Endothelial cell of umbilical vein (primary cell): ENCODE results near the gene BIRC2. TPM values are rescaled to one million over a fixed set of nuclear protein-coding genes. Genes with fewer than 3 reads are reported as not detected.

Experiments used
- BruUV-seq: library from RNA; stranded (reverse); fragments of 400-500 nt; replicated peaks from 2 replicates; lab custom pipeline; 2021; lab: Mats Ljungman, UMichigan
- CTCF ChIA-PET: fragments of 300-600, 350-600 bp; sonication (Branson Sonifier 250); formaldehyde crosslinking; loops from one replicate; lab custom pipeline; 2021; ENCODE audit warnings: antibody characterized with exemption, inconsistent platforms; lab: Charles Lee
- POLR2A ChIA-PET: fragments of 300-600, 350-600 bp; sonication (Branson Sonifier 250); formaldehyde crosslinking; loops from one replicate; lab custom pipeline; 2021; ENCODE audit warnings: antibody characterized with exemption, inconsistent platforms; lab: Charles Lee
- DNase-seq: peaks from one replicate; pipeline ENCODE4 v3.0.0-alpha.2; 2011; ENCODE audit warnings: low read depth, low spot score
- FAIRE-seq: peaks from 2 replicates; lab custom pipeline; 2011; peaks lifted over from hg19 to GRCh38; lab: Jason Lieb, UNC
- H2AFZ ChIP-seq: 2 replicates; pipeline ENCODE4 v1.6.0; 2012; ENCODE audit warnings: low read depth, low read length, control low read depth, inconsistent platforms
- H3K27ac ChIP-seq: 2 replicates; pipeline ENCODE4 v1.5.1; 2011; ENCODE audit warnings: low read depth, mild to moderate bottlenecking, control low read depth, low read length, moderate library complexity; ENCODE audit not compliant: insufficient read depth
- H3K27me3 ChIP-seq, 2 experiments: 2 replicates each; pipeline versions ENCODE4 v1.6.0 to v1.6.1; 2011; ENCODE audit warnings: low read length in 2 of 2, mixed read lengths in 1 of 2; ENCODE audit not compliant: control insufficient read depth in 2 of 2, insufficient read depth in 2 of 2
- H3K36me3 ChIP-seq, 2 experiments: 2 replicates in 1 of 2; 3 replicates in 1 of 2; pipeline ENCODE4 v1.5.1; 2011; ENCODE audit warnings: low read length in 2 of 2, mild to moderate bottlenecking in 1 of 2, moderate library complexity in 1 of 2; ENCODE audit not compliant: control insufficient read depth in 2 of 2, insufficient read depth in 2 of 2; ENCODE audit errors: extremely low read depth in 1 of 2
- H3K4me1 ChIP-seq: 3 replicates; pipeline ENCODE4 v1.5.1; 2011; ENCODE audit warnings: mild to moderate bottlenecking, low read length; ENCODE audit not compliant: control insufficient read depth, insufficient read depth; ENCODE audit errors: extremely low read depth
- H3K4me2 ChIP-seq: 2 replicates; pipeline ENCODE4 v1.6.1; 2011; ENCODE audit warnings: low read length, control low read depth, mixed read lengths; ENCODE audit not compliant: insufficient read depth
- H3K4me3 ChIP-seq, 3 experiments: fragments of 200-600 bp in 1 of 3; sonication (generic), shearing (Covaris generic) in 1 of 3; replicated peaks in 1 of 3; 2 replicates each; pipeline ENCODE4 v1.5.1; 2011 to 2016; ENCODE audit warnings: control low read depth in 3 of 3, low read length in 3 of 3, mild to moderate bottlenecking in 2 of 3, inconsistent platforms in 1 of 3, low read depth in 1 of 3, moderate library complexity in 1 of 3; ENCODE audit not compliant: insufficient read depth in 1 of 3
- H3K79me2 ChIP-seq: 2 replicates; pipeline ENCODE4 v1.6.0; 2012; ENCODE audit warnings: low read length, inconsistent platforms; ENCODE audit not compliant: control insufficient read depth, insufficient read depth
- H3K9ac ChIP-seq: replicated peaks from 2 replicates; pipeline ENCODE3; 2011; ENCODE audit warnings: low read length, control low read depth; ENCODE audit not compliant: insufficient read depth; ENCODE audit errors: extremely low read depth
- H3K9me1 ChIP-seq: replicated peaks from 3 replicates; pipeline ENCODE4 v1.6.0; 2011; ENCODE audit warnings: mild to moderate bottlenecking, low read length; ENCODE audit not compliant: control insufficient read depth, insufficient read depth; ENCODE audit errors: extremely low read depth
- H3K9me3 ChIP-seq: replicated peaks from 2 replicates; pipeline ENCODE4 v1.5.1; 2012; ENCODE audit warnings: low read length, inconsistent platforms; ENCODE audit not compliant: control insufficient read depth, insufficient read depth
- H4K20me1 ChIP-seq: replicated peaks from 2 replicates; pipeline ENCODE3; 2011; ENCODE audit warnings: mild to moderate bottlenecking, low read length; ENCODE audit not compliant: control insufficient read depth, insufficient read depth; ENCODE audit errors: extremely low read depth
- EZH2 ChIP-seq: IDR thresholded peaks from 2 replicates; pipeline ENCODE4 v1.6.1; 2012; ENCODE audit warnings: borderline replicate concordance, low read depth, mild to moderate bottlenecking, moderate library complexity, low read length, inconsistent platforms; ENCODE audit not compliant: severe bottlenecking
- FOS ChIP-seq: IDR thresholded peaks from 2 replicates; pipeline ENCODE4 v1.6.1; 2011; ENCODE audit warnings: mild to moderate bottlenecking, low read length, moderate library complexity, borderline replicate concordance; ENCODE audit not compliant: insufficient read depth
- GATA2 ChIP-seq: IDR thresholded peaks from 2 replicates; pipeline ENCODE4 v1.7.0; 2011; ENCODE audit warnings: low read depth, mild to moderate bottlenecking, moderate library complexity, mixed read lengths, low read length; ENCODE audit not compliant: insufficient read length, insufficient read depth
- JUN ChIP-seq: IDR thresholded peaks from 2 replicates; pipeline ENCODE4 v1.6.1; 2011; ENCODE audit warnings: borderline replicate concordance, low read depth; ENCODE audit not compliant: insufficient read length, insufficient read depth
- MYC ChIP-seq: IDR thresholded peaks from one replicate; pipeline ENCODE4 v1.6.1; 2011; ENCODE audit warnings: mild to moderate bottlenecking, low read depth, low read length
- POLR2A ChIP-seq: IDR thresholded peaks from 2 replicates; pipeline ENCODE4 v1.6.1; 2012; ENCODE audit warnings: low read depth, mild to moderate bottlenecking, control low read depth, low read length
- POLR2AphosphoS5 ChIP-seq: IDR thresholded peaks from 2 replicates; pipeline ENCODE4 v1.6.1; 2012; ENCODE audit warnings: low read depth, mild to moderate bottlenecking, control low read depth, low read length, moderate library complexity; ENCODE audit not compliant: insufficient read depth
- dilution Hi-C: fragments of 300-500 bp; cut with MboI; formaldehyde crosslinking; loops from one replicate; pipeline ENCODE4 v1.15.0; 2019; ENCODE audit warnings: low sequenced_read_pairs; ENCODE audit not compliant: extremely low pct_ligation_motif_present
- intact Hi-C: fragments of 100-400 bp; cut with micrococcal nuclease; formaldehyde crosslinking; loops from one replicate; pipeline ENCODE4 v1.10.0; 2022
- polyA plus RNA-seq, 4 experiments: library from polyadenylated mRNA; depleted of rRNA in 3 of 4; stranded (reverse) in 3 of 4; unstranded in 1 of 4; fragments of >200 nt; gene quantifications; 2 replicates each; pipeline versions ENCODE4 v1.2.1 to v1.2.3, GENCODE V29; 2011 to 2012; ENCODE audit warnings: missing spikeins in 1 of 4
- total RNA-seq: library from RNA; stranded (reverse); gene quantifications from 2 replicates; pipeline ENCODE4 v1.2.3, GENCODE V29; 2021
- TF ChIP-seq, protein P1 (sequence below), 2 donors: IDR thresholded peaks; 1 replicate in 1 of 2; 2 replicates in 1 of 2; pipeline ENCODE4 v1.5.1; 2011; ENCODE audit warnings: low read length in 2 of 2, mild to moderate bottlenecking in 2 of 2, moderate library complexity in 2 of 2, control low read depth in 1 of 2, inconsistent platforms in 1 of 2, low read depth in 1 of 2; ENCODE audit not compliant: insufficient read depth in 1 of 2; ENCODE audit errors: extremely low read depth in 1 of 2
- TF ChIP-seq, protein P2 (sequence below): IDR thresholded peaks from 2 replicates; pipeline ENCODE4 v1.6.1; 2011; ENCODE audit not compliant: insufficient read depth, insufficient read length

Gene BIRC2
- total and polyA plus RNA-seq, 2 donors (not counting 3 experiments of a cell fraction or from before 2014, with no cell fraction given), result 42.8 to 47.3 TPM

DNA sequence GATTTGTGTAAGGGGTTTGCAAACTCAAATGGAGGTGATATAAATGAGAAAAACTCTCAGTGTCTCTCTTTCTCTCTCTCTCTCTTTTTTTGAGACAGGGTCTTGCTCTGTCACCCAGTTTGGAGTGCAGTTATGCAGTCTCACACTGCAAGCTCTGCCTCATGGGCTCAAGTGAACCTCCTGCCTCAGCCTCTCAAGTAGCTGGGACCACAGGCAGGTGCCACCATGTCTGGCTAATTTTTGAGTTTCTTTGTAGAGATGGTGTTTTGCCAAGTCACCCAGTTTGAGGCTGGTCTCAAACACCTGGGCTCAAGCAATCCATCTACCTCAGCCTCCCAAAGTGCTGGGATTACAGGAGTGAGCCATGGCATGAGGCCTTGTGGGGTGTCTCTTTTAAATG is 26.8 kb upstream of the BIRC2 start:
- DNase-seq (no peak), FAIRE-seq (no peak)
- CTCF ChIA-PET, result no interaction called here
- Histone ChIP-seq H3K79me2 (no peaks in the 10 kb centered on the region), H3K9me3 (no peaks in the 10 kb centered on the region), H3K4me3 (no peak overlapping the region), H3K4me1 (peaks cover 6% of the 10 kb centered on the region), H3K27ac (no peak overlapping the region), H3K4me2 (no peak overlapping the region), H2AFZ (no peak overlapping the region), H3K27me3 (no peaks in the 10 kb centered on the region), H3K9ac (no peak overlapping the region), H3K9me1 (no peaks in the 10 kb centered on the region), H3K36me3 (no peaks in the 10 kb centered on the region), H4K20me1 (no peaks in the 10 kb centered on the region)
- intact Hi-C loops (no loop called here), dilution Hi-C loops (no loop called here)
- POLR2A ChIA-PET, result no interaction called here
- TF ChIP-seq JUN, result no peak
- TF ChIP-seq GATA2, result no peak
- TF ChIP-seq POLR2AphosphoS5, result no peak
- no peak for TF ChIP-seq EZH2
- TF ChIP-seq, protein P1, sequence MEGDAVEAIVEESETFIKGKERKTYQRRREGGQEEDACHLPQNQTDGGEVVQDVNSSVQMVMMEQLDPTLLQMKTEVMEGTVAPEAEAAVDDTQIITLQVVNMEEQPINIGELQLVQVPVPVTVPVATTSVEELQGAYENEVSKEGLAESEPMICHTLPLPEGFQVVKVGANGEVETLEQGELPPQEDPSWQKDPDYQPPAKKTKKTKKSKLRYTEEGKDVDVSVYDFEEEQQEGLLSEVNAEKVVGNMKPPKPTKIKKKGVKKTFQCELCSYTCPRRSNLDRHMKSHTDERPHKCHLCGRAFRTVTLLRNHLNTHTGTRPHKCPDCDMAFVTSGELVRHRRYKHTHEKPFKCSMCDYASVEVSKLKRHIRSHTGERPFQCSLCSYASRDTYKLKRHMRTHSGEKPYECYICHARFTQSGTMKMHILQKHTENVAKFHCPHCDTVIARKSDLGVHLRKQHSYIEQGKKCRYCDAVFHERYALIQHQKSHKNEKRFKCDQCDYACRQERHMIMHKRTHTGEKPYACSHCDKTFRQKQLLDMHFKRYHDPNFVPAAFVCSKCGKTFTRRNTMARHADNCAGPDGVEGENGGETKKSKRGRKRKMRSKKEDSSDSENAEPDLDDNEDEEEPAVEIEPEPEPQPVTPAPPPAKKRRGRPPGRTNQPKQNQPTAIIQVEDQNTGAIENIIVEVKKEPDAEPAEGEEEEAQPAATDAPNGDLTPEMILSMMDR (IDR thresholded peaks at IDR 0.05; ENCODE audit: extremely low read depth in 1 of 2, insufficient read depth in 1 of 2, low read depth in 1 of 2, low read length in 2 of 2), result no peak
- TF ChIP-seq POLR2A, result no peak
- no peak for TF ChIP-seq FOS
- TF ChIP-seq, protein P2, sequence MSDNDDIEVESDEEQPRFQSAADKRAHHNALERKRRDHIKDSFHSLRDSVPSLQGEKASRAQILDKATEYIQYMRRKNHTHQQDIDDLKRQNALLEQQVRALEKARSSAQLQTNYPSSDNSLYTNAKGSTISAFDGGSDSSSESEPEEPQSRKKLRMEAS, result no peak
- no peak for TF ChIP-seq MYC
- no TSS peak for BruUV-seq
